OCI-LY1 (cell line): ENCODE results near the gene UHRF2.

Experiments
- H2AFZ ChIP-seq: fragments of 200-600 bp; sonication (generic), shearing (Covaris generic); 2 replicates; pipeline ENCODE4 v1.6.0; 2014; ENCODE audit warnings: antibody characterized with exemption, mild to moderate bottlenecking, low read length
- H3F3A ChIP-seq: fragments of 200-600 bp; sonication (generic), shearing (Covaris generic); 2 replicates; pipeline ENCODE4 v1.6.0; 2014; ENCODE audit warnings: mild to moderate bottlenecking, antibody characterized with exemption, low read length, moderate library complexity; ENCODE audit not compliant: insufficient read depth
- H3K27ac ChIP-seq: fragments of 200-600 bp; sonication (generic); 2 replicates; pipeline ENCODE4 v1.5.1; 2014; ENCODE audit warnings: low read length, mixed run types, mild to moderate bottlenecking, low read depth; ENCODE audit not compliant: poor library complexity, severe bottlenecking
- H3K27me3 ChIP-seq: fragments of 200-600 bp; sonication (generic); 2 replicates; pipeline ENCODE4 v1.6.0; 2014; ENCODE audit warnings: antibody characterized with exemption, mild to moderate bottlenecking, low read length, moderate library complexity; ENCODE audit not compliant: insufficient read depth
- H3K36me3 ChIP-seq: fragments of 200-600 bp; sonication (generic); 2 replicates; pipeline ENCODE4 v1.6.1; 2014; ENCODE audit warnings: mild to moderate bottlenecking, antibody characterized with exemption, low read length, moderate library complexity, mixed read lengths; ENCODE audit not compliant: insufficient read depth
- H3K4me1 ChIP-seq: fragments of 200-600 bp; sonication (generic); 2 replicates; pipeline ENCODE4 v1.5.1; 2014; ENCODE audit warnings: mild to moderate bottlenecking, low read length, moderate library complexity; ENCODE audit not compliant: insufficient read depth, severe bottlenecking
- H3K4me2 ChIP-seq: fragments of 200-600 bp; sonication (generic), shearing (Covaris generic); 2 replicates; pipeline ENCODE4 v1.6.1; 2014; ENCODE audit warnings: low read length
- H3K4me3 ChIP-seq: fragments of 200-600 bp; sonication (generic); 2 replicates; pipeline ENCODE4 v1.5.1; 2014; ENCODE audit warnings: low read length, low read depth, mild to moderate bottlenecking, mixed read lengths; ENCODE audit not compliant: poor library complexity, severe bottlenecking
- H3K79me2 ChIP-seq: fragments of 200-600 bp; shearing (Covaris generic); 2 replicates; pipeline ENCODE4 v1.6.1; 2016; ENCODE audit warnings: mixed run types, low read length, mixed read lengths; ENCODE audit not compliant: insufficient read depth
- H3K9ac ChIP-seq: fragments of 200-600 bp; sonication (generic), shearing (Covaris generic); 2 replicates; pipeline ENCODE4 v1.6.1; 2014; ENCODE audit warnings: mild to moderate bottlenecking, low read length, mixed read lengths
- H3K9me2 ChIP-seq: fragments of 200-600 bp; sonication (generic), shearing (Covaris generic); 2 replicates; pipeline ENCODE4 v1.6.1; 2014; ENCODE audit warnings: low read depth, mild to moderate bottlenecking, low read length, mixed read lengths
- H3K9me3 ChIP-seq: fragments of 200-600 bp; shearing (Covaris generic); 2 replicates; pipeline ENCODE4 v1.6.1; 2014; ENCODE audit warnings: low read length, mixed read lengths
- H4K20me1 ChIP-seq: fragments of 200-600 bp; sonication (generic), shearing (Covaris generic); 2 replicates; pipeline ENCODE4 v1.6.0; 2016; ENCODE audit warnings: mild to moderate bottlenecking, low read length; ENCODE audit not compliant: insufficient read depth
- CTCF ChIP-seq: fragments of 200-600 bp; sonication (generic), shearing (Covaris generic); IDR thresholded peaks from 2 replicates; pipeline ENCODE4 v1.5.1; 2017; ENCODE audit warnings: mild to moderate bottlenecking, antibody characterized with exemption, low read length, moderate library complexity, mixed read lengths
- EZH2 ChIP-seq: fragments of 200-600 bp; sonication (generic), shearing (Covaris generic); IDR thresholded peaks from 2 replicates; pipeline ENCODE4 v1.8.0; 2017; ENCODE audit warnings: borderline replicate concordance, mixed run types, mild to moderate bottlenecking, antibody characterized with exemption, low read length, moderate library complexity, mixed read lengths

Gene UHRF2

GRCh38 chr9:6467006-6467625 is 54.1 kb downstream of the UHRF2 start:
- H3K9me3 ChIP-seq, result no peaks in the 10 kb centered on the region
- H3K4me1 ChIP-seq, result no peaks in the 10 kb centered on the region
- H2AFZ ChIP-seq, result no peak overlapping the region
- no peaks in the 10 kb centered on the region; the same call in 1 of the 2 replicates for H3K9me2 ChIP-seq
- H3K4me2 ChIP-seq, result no peak overlapping the region
- H3K27ac ChIP-seq, result no peak overlapping the region
- no peak overlapping the region for H3K9ac ChIP-seq
- peaks cover 21% of the 10 kb centered on the region for H3K79me2 ChIP-seq
- no peaks in the 10 kb centered on the region for H3K27me3 ChIP-seq
- no peak overlapping the region for H3K4me3 ChIP-seq
- no peaks in the 10 kb centered on the region for H4K20me1 ChIP-seq
- TF ChIP-seq CTCF (no peak), EZH2 (no peak)
- peaks cover 65% of the 10 kb centered on the region for H3K36me3 ChIP-seq
- no peaks in the 10 kb centered on the region; the same call in 1 of the 2 replicates for H3F3A ChIP-seq

DNA sequence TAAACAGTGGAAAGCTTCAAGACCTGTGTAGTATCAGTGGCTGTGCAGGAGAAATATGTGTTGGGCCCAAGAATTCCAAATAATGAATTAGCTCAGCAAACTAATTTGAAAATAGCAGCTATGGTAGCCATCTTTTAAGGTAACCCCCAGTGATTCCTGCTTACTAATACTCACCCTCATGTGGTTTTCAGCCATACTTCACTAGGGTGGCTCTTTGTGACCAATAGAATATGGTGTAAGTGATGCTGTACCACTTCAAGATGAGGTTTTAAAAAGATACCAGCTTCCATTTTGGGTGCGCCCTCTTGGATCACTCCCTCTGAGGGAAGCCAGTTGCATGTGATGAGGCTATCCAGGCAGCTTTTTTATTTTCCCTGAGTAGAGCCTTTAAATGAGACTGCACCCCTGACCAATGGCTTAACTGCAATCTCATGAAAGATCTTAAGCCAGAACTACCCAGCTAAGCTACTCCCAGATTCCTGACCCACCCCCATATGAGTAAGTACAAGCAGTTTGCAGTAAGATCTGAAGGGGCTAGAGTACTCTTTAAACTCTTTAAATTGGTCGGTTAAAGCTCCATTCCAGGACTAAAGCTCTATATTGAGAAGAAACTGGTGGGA is 58.3 kb downstream of the UHRF2 start:
- no peak overlapping the region for H3K4me2 ChIP-seq
- H3K4me3 ChIP-seq, result no peak overlapping the region
- H3K27ac ChIP-seq, result no peak overlapping the region
- H3K36me3 ChIP-seq, result peaks cover 50% of the 10 kb centered on the region
- H4K20me1 ChIP-seq, result no peaks in the 10 kb centered on the region
- peaks cover 12% of the 10 kb centered on the region for H3K79me2 ChIP-seq
- no peaks in the 10 kb centered on the region; the same call in 1 of the 2 replicates for H3F3A ChIP-seq
- H3K9me2 ChIP-seq, result no peaks in the 10 kb centered on the region; the same call in 1 of the 2 replicates
- no peaks in the 10 kb centered on the region for H3K27me3 ChIP-seq
- TF ChIP-seq CTCF, result no peak
- no peak for TF ChIP-seq EZH2
- no peaks in the 10 kb centered on the region for H3K9me3 ChIP-seq
- no peak overlapping the region for H3K9ac ChIP-seq
- no peaks in the 10 kb centered on the region for H3K4me1 ChIP-seq
- H2AFZ ChIP-seq, result no peak overlapping the region

- peaks cover 3% of the 10 kb centered on the region for H3K79me2 ChIP-seq
These were observed 60.2 kb downstream of the UHRF2 start for GRCh38 chr9:6473151-6473550.

More at GRCh38 chr9:6473151-6473550, 60.2 kb downstream of the UHRF2 start:
- Histone ChIP-seq H3K4me2 (no peak overlapping the region), H3F3A (no peaks in the 10 kb centered on the region; the same call in 1 of the 2 replicates), H3K9ac (no peak overlapping the region), H3K9me3 (no peaks in the 10 kb centered on the region), H3K4me3 (no peak overlapping the region), H3K27me3 (no peaks in the 10 kb centered on the region), H3K27ac (no peak overlapping the region), H2AFZ (no peak overlapping the region), H3K4me1 (no peaks in the 10 kb centered on the region), H3K36me3 (peaks cover 47% of the 10 kb centered on the region), H4K20me1 (no peaks in the 10 kb centered on the region), H3K9me2 (no peaks in the 10 kb centered on the region; the same call in 1 of the 2 replicates)
- TF ChIP-seq CTCF (no peak), EZH2 (no peak)
